Neural crest cell (in vitro differentiated cells): ENCODE results near the gene PAK5. TPM values are rescaled to one million over a fixed set of nuclear protein-coding genes. Genes with fewer than 3 reads are reported as not detected.
A peak's percentile ranks its signal among the peaks of the same experiment; 100 is the strongest.

ENCODE experiments used
- DNase-seq: peaks from one replicate; pipeline ENCODE4 v3.0.0; 2021; ENCODE audit warnings: low read depth, mixed read lengths, low spot score
- H3K27ac Mint-ChIP-seq: one replicate; pipeline ENCODE4 v1.8.0; 2021; ENCODE audit warnings: mild to moderate bottlenecking, mixed read lengths; ENCODE audit not compliant: unreplicated experiment
- H3K27me3 Mint-ChIP-seq: 2 replicates; pipeline ENCODE4 v1.8.0; 2021; ENCODE audit warnings: low read depth, mild to moderate bottlenecking, mixed read lengths
- H3K36me3 Mint-ChIP-seq: 2 replicates; pipeline ENCODE4 v1.8.0; 2021; ENCODE audit warnings: low read depth, mild to moderate bottlenecking, mixed read lengths
- H3K4me1 Mint-ChIP-seq: 2 replicates; pipeline ENCODE4 v1.8.0; 2021; ENCODE audit warnings: mixed read lengths
- H3K4me3 Mint-ChIP-seq: one replicate; pipeline ENCODE4 v1.8.0; 2021; ENCODE audit warnings: mild to moderate bottlenecking, mixed read lengths
- H3K9me3 Mint-ChIP-seq: 2 replicates; pipeline ENCODE4 v1.8.0; 2021; ENCODE audit warnings: mixed read lengths
- long read RNA-seq: library from polyadenylated mRNA; unstranded; transcript quantifications from one replicate; pipeline ENCODE4 v2.0.0, GENCODE V29; 2020
- total RNA-seq: library from RNA; stranded (reverse); gene quantifications from 2 replicates; pipeline ENCODE4 v1.2.1, GENCODE V29; 2021
- TF ChIP-seq, protein P1 (sequence below): fragments of 200-600 bp; sonication (generic); conservative IDR thresholded peaks from 2 replicates; pipeline ENCODE4 v1.5.0; 2021; ENCODE audit warnings: antibody characterized with exemption, mild to moderate bottlenecking

PAK5 gene
- total RNA-seq = 1.8 and 2.0 TPM in 2 replicates
- long read RNA-seq, full-length matches to known transcripts = 1 of 4 reads
- long read RNA-seq, partial matches to known transcripts = 1 of 4 reads
- long read RNA-seq, other reads (novel, unspliced or antisense) = 2 of 4 reads

DNA sequence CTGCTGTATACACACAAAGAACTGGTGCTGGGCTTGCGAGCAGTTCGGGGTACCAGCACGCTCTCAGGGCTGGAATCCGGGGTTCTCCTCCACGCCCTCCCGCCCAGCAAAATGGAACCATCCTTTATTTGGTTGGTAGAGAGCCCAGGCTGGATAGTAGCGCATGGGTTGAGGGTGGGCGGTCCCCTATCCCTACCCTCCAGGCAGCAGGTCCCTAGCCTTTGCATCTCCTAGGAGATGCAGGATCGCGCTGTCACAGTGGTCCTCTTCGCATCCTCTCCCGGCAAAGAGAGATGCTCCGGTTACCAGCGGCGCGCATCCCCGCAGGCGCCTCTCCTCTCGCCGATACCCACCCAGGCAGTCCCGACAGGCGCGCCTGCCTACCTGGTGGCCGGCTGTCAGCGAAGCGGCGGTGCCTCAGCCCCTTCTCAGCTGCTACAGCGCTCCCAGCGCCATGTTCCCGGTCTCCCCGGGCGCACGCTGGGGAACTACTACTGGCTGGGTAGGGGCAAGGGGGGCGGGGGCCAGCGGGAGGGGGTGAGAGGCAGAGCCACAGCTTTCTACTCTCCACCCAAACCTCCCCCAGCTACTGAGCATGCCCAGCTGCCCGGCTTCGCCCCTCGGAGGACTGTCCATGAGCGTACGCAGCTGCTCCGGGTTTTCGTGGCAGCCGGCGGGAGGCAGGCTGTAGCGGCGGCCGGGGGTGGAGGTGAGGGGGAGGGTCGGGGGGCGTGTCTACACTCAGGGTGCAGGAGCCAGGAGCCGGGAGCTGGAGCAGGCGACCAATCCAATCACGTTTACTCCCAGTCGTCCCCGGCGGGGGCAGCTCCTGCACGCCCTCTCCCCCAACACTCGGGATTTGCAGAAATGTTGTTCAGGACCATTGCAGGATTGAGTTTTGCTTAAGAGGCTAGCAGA is at the start of gene PAK5:
TSS of gene PAK5 (minus strand) at position 699 of the 918 bp plus-strand sequence. CDS start 194,748 bp downstream, outside the sequence.
- TF ChIP-seq, protein P1, sequence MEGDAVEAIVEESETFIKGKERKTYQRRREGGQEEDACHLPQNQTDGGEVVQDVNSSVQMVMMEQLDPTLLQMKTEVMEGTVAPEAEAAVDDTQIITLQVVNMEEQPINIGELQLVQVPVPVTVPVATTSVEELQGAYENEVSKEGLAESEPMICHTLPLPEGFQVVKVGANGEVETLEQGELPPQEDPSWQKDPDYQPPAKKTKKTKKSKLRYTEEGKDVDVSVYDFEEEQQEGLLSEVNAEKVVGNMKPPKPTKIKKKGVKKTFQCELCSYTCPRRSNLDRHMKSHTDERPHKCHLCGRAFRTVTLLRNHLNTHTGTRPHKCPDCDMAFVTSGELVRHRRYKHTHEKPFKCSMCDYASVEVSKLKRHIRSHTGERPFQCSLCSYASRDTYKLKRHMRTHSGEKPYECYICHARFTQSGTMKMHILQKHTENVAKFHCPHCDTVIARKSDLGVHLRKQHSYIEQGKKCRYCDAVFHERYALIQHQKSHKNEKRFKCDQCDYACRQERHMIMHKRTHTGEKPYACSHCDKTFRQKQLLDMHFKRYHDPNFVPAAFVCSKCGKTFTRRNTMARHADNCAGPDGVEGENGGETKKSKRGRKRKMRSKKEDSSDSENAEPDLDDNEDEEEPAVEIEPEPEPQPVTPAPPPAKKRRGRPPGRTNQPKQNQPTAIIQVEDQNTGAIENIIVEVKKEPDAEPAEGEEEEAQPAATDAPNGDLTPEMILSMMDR = no peak
- peak; percentile 81 for DNase-seq
- H3K27ac Mint-ChIP-seq = no peak within 1 kb of the TSS
- H3K36me3 Mint-ChIP-seq = no peaks in the 10 kb centered on the region
- peaks cover 7% of the 10 kb centered on the region for H3K4me1 Mint-ChIP-seq
- H3K27me3 Mint-ChIP-seq = peaks cover 49% of the 10 kb centered on the region
- H3K9me3 Mint-ChIP-seq = no peaks in the 10 kb centered on the region
- H3K4me3 Mint-ChIP-seq = peak within 1 kb of the TSS; percentile 86

DNA sequence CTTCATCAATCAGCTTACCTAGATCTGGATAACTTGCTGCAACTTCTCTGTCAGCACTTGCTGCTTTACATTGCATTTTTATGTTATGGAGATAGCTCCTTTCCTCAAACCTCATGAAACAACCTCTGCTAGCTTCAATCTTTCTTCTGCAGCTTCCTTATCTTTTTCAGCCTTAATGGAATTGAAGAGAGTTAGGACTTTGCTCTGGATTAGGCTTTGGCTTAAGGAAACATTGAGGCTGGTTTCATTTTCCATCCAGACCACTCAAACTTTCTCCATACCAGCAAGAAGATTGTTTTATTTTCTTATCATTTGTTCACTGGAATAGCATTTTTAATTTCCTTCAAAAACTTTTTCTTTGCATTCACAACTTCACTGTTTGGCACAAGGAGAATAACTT is 48.8 kb upstream of the PAK5 start:
- Mint-ChIP-seq H3K4me1 (no peaks in the 10 kb centered on the region), H3K36me3 (no peaks in the 10 kb centered on the region), H3K4me3 (no peak overlapping the region), H3K27ac (no peak overlapping the region), H3K27me3 (peaks cover 10% of the 10 kb centered on the region), H3K9me3 (peaks cover 3% of the 10 kb centered on the region)
- TF ChIP-seq, protein P1 = no peak
- no peak for DNase-seq

DNA sequence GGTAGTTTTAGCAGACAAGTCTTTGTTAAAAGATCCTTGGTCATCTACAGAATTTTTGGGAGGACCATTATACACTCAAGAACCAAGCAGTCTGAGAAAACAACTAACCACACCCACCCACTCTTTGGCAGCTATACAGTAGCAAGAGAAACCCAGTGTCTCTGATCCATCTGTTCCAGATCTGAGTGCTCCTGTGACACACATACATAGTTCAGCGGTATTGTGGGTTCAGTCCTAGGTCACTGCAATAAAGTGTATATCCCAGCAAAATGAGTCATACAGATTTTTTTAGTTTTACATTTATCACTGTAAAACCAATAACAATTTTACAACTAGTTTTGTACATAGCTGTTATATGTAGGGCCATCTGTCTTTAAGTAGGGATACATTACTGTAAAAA is 47.4 kb upstream of the PAK5 start:
- TF ChIP-seq, protein P1 = no peak
- Mint-ChIP-seq H3K36me3 (no peaks in the 10 kb centered on the region), H3K4me3 (no peak overlapping the region), H3K4me1 (no peaks in the 10 kb centered on the region), H3K27me3 (peaks cover 16% of the 10 kb centered on the region), H3K27ac (no peak overlapping the region), H3K9me3 (peaks cover 3% of the 10 kb centered on the region)
- no peak for DNase-seq

DNA sequence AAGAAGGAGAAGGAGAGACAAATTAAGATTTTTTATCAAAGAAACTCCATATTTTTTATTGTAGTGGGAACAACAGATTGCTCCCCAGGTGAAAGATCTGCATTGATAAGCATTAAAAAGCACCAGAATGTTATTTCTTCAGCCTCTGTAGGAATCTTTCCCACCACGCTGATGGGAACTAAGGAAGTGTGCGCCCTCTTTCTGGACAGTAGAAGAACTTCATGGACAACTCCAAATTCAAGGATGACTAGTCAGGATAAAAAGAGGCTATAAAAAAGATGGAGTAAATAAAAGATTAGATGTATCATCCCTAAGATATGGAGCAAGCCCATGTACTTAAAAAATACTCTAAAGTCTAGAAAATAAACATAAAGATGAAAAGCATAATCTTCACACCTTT is 45.8 kb upstream of the PAK5 start:
- TF ChIP-seq, protein P1 = no peak
- H3K9me3 Mint-ChIP-seq = no peaks in the 10 kb centered on the region
- H3K4me3 Mint-ChIP-seq = no peak overlapping the region
- no peaks in the 10 kb centered on the region for H3K36me3 Mint-ChIP-seq
- no peaks in the 10 kb centered on the region for H3K4me1 Mint-ChIP-seq
- no peak overlapping the region for H3K27ac Mint-ChIP-seq
- peaks cover 29% of the 10 kb centered on the region for H3K27me3 Mint-ChIP-seq
- no peak for DNase-seq

DNA sequence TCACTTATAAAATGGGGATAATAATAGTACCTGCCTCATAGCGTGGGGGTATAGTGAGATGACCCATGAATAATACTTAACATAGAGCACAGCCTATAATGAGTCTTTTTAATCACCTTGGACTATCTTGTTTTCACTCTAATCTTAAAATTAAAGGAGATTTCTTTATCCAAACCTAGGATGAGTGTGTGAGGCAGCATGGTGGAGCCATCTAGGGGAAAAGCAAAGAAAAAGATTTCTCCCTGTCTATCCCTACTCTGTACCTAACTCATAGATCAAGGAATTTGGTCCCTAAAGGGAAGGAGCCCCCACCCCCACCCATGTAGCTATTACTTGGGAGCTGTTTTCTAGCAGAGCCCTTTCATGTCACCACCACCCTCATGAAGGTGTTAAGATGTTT is 45.2 kb upstream of the PAK5 start:
- TF ChIP-seq, protein P1 = peak; percentile 50
- H3K27ac Mint-ChIP-seq = no peak overlapping the region
- H3K27me3 Mint-ChIP-seq = peaks cover 30% of the 10 kb centered on the region
- DNase-seq = no peak
- H3K36me3 Mint-ChIP-seq = no peaks in the 10 kb centered on the region
- H3K9me3 Mint-ChIP-seq = no peaks in the 10 kb centered on the region
- H3K4me3 Mint-ChIP-seq = no peak overlapping the region
- H3K4me1 Mint-ChIP-seq = no peaks in the 10 kb centered on the region
